GM23248 (cell line): Measurements from ENCODE around the gene XYLT2.

Experiments
- EZH2 ChIP-seq: fragments of 200-600 bp; sonication (generic); IDR thresholded peaks from 2 replicates; pipeline ENCODE4 v1.6.1; 2018; ENCODE audit warnings: antibody characterized with exemption, mild to moderate bottlenecking; ENCODE audit not compliant: insufficient read depth, poor library complexity, severe bottlenecking
- EZH2phosphoT487 ChIP-seq: fragments of 200-600 bp; sonication (generic); IDR thresholded peaks from 2 replicates; pipeline ENCODE4 v1.6.1; 2018; ENCODE audit warnings: antibody characterized with exemption, moderate library complexity, mild to moderate bottlenecking, low read depth; ENCODE audit not compliant: insufficient read depth

DNA sequence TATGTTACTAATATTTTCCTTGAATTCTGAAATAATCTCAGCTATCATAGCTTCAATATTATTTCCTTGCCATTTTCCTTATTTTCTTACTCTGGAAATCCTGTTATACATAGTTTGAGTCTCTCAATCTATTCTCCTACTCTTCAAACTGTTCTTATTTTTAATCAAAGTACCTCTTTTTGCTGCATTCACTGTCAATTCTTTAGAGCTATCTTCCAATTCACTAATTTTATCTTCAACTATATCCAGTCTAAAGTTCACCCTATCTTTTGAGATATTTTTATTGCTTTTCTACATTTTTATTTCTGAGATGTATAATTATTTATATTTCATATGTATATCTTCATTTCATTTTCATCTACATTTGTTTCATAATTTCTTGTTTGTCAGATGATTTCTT is 7.3 kb upstream of the XYLT2 start:
- TF ChIP-seq EZH2: no peak
- no peak for TF ChIP-seq EZH2phosphoT487
